MV-4-11 (cell line): ENCODE results near the gene PDLIM5.
"Not testable (repeated sequence)": the region's sequence is repeated elsewhere in the genome, so short reads cannot be mapped to it uniquely, and the experiment has no call there.

Experiments used
- DNase-seq: peaks from one replicate; lab custom pipeline; 2025; lab: John Stamatoyannopoulos, UW

PDLIM5 gene

DNA sequence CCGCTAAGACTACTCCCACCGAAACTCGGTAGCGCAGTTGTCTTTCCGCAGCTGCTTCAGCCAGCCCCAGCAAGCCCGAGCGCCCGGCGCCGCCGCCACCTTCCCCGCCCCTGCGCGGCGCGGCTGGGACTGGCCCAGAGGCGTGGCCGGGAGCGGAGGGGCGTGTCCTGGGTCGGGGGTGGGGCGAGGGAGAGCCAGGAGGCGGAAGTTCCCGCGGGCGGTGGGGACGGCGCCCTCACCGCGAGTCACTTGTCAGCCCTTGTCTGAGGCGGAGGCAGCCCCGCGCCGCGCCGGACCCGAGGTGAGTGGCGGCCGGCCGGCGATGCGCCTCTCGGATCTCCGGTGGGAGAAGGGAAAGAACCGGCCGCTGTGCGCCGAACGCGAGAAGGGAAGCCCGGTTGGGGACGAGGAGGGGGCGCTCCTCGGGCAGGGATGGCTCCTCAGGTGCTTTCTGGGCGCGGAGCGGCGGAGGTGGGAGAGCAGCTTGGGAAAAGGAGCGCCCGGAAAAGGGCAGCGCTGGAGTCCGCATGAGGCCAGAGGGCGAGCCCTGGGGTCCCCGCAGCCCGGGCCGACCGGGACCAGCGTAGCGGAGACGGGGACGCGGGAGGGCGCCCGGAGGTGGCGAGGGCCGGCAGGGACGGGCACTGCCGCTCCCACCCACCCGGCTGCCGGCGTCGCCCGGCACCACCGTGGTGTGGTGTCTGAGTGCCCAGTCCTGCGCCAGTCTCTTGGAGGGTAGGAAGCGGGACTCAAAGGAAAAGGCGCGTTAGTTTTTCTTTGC, at the start of gene PDLIM5:
Gene PDLIM5 (plus strand): TSS at position 248 of the 781 bp plus-strand sequence. CDS start 3,347 bp downstream, outside the sequence.
- peak; percentile 76 for DNase-seq

GRCh38 chr4:94402439-94402838, 49.3 kb upstream of the PDLIM5 start:
- DNase-seq = not testable (repeated sequence)

DNA sequence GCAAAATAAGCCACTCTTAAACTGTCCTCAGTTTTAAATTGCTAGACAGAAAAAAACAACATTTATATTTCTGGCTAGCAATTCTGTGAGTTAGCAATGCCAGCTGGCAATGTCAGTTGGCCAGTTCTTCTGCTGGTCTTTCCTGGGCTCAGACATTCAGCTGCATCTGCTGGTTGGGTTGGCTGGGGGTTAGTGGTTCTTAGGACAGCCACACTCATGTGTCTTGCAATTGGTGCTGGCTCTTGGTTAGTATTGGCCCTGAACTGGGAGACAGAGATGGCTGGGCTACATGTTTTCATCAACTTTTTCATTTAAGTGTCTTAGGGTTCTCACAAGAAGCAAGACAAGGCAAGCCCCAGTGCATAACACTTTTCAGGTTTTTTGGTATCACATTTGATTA, 48.0 kb upstream of the PDLIM5 start:
- no peak for DNase-seq

DNA sequence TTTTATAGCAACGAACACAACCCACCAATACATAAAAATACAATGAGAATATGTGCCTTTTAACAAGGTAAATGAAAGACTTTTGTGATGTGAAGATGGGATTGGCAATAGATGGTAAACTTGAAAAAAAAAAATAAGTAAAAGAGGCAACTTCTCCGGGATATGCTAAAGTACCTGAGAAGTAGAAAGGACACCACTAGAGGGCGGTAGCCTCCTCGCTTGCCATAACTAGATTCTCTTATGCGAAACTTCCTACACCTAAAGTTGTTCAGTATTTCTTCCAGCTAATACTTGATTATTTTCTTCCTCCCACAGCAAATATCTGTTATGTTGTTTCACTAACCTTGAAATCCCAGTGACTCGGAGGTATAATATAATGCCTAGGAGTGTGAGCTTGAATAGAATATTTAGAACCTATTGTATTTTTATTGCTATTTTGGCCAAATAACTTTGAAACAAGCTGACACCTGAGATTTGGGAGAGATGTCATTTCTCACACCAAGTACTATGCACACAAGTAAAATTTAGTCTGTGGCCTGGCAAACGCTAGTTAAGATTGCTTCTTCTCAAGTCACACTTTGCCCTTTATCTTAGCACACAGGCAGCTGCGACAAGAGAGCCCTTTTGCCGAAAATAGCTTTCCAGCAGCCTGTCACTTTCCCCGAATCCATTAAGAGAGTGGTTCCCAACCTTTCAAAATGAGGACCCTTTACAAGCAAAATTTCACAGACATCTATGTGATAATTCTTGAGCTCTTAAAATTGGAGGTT, 44.9 kb upstream of the PDLIM5 start:
- peak; percentile 69 for DNase-seq

- DNase-seq = no peak
Measured at GRCh38 chr4:94407846-94408245, 43.9 kb upstream of the PDLIM5 start.

- DNase-seq = no peak
Measured at GRCh38 chr4:94408549-94409374, 43.0 kb upstream of the PDLIM5 start.

DNA sequence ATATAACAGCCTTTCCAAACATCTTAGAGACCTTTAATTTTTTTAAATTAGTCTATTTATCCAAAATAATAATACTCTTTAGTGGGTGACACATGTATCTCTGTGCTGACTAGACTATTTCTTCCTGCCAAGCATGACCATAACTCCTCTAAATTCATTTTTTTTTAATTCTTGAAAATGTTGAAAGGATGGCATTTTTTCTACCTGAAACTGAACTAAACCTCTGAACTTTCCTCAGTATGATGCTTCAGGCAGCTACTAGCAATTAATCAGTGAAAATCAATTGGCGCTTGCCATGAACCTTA, 42.4 kb upstream of the PDLIM5 start:
- no peak for DNase-seq

DNA sequence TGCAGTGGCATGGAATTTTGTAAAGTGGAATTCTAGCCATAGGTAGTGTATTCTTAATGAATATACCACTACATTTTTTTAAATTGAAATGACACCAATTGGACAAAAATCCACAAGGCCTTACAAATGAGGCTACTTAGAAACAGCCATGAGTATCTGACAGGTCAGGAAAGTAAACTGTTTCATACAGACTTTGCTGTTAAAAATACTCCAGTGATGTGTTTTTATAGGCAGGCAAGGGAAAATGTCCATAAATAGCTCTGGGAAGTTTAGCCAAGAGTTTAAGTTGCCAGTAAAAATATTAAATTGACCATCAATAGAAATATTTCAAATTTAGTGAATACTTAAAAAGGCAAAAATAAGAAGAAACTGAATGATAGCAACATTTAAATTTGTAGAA, 41.8 kb upstream of the PDLIM5 start:
- DNase-seq = no peak

GRCh38 chr4:94410678-94411206, 41.0 kb upstream of the PDLIM5 start:
- no peak for DNase-seq

GRCh38 chr4:94411296-94411695, 40.4 kb upstream of the PDLIM5 start:
- DNase-seq = no peak

GRCh38 chr4:94412019-94412657, 39.6 kb upstream of the PDLIM5 start:
- DNase-seq = no peak

DNA sequence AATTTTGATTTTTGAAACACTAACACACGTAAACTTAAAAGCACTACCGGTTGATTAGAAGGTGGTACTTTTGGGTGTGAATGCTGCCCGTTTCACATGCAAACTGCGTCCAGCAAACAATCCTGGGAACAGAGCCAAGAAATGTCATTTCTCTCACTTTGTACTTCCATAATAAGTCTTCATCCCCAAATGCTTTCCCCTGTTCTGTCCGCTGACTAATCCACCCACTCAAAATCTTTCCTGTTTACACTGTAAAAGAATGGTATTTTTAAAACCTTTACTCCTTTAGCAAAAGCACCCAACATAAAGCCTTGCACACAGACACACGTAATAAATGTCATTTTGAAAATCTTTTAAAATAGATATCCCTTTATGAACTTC, 39.1 kb upstream of the PDLIM5 start:
- no peak for DNase-seq

- no peak for DNase-seq
Measured at GRCh38 chr4:94413085-94413840, 38.5 kb upstream of the PDLIM5 start.

DNA sequence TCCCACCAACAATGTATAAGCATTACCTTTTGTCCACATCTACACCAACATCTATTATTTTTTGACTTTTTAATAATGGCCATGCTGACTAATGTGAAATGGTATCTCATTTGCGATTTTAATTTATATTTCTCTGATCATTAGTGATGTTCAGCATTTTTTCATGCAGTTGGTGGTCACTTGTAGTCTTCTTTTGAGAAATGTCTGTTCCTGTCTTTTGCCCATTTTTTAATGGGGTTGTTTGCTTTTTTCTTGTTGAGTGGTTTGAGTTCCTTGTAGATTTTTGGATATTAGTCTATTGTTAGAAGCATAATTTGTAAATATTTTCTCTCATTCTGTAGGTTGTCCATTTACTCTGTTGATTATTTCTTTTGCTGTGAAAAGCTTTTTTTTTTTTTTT, 36.8 kb upstream of the PDLIM5 start:
- no peak for DNase-seq

- no peak for DNase-seq
Measured at GRCh38 chr4:94415448-94415847, 36.3 kb upstream of the PDLIM5 start.

DNA sequence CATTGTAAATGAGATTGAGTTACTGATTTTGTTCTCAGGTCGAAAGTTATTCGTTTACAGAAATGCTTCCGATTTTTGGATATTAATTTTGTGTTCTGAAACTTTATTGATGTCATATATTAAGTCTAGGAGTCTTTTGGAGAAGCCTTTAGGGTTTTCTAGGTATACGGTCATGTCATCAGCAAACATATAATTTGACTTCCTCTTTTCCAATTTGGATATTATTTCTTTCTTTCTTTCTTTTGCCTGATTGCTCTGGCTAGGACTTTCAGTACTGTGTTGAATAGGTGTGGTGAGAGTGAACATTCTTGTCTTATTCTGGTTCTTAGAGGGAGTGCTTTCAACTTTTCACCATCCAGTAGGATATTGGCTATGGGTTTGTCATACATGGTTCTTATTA, 35.4 kb upstream of the PDLIM5 start:
- DNase-seq = no peak

DNA sequence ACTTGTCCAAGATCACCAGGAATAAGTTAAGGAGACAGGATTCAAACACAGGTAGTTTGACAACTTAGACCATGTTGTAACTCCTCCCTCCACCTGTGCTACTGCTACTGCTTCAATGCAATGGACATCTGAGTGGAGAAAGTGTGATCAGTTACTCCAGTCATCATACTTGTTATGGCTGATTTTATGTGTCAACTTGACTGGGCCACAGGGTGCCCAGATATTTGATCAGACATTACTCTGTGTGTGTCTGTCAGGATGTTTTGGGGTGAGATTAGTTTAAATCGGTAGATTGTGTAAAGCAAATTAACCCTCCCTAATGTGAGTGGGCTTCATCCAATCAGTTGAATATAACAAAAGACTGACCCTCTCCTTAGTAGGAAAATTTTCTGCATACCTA, 34.8 kb upstream of the PDLIM5 start:
- DNase-seq = no peak

- no peak for DNase-seq
Measured at GRCh38 chr4:94419549-94419948, 32.2 kb upstream of the PDLIM5 start.

DNA sequence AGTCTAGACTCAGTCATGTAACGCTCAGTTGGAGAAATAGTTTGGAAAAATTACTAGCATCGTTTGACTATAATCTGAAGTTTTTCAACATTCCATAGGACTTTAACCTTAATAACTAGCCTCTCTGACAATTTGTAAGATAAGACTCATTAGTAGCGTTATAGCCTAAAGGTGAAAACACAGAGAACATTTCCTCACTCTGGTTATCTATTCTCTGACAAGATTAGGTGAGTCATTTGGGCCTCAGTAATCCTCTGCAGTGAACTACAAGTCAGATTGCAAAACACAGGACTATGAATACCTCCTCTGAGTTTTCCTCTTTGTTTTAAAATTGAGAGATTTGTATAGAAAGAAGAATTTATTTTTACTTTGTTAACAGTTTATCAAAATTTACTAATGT, 31.8 kb upstream of the PDLIM5 start:
- no peak for DNase-seq

DNA sequence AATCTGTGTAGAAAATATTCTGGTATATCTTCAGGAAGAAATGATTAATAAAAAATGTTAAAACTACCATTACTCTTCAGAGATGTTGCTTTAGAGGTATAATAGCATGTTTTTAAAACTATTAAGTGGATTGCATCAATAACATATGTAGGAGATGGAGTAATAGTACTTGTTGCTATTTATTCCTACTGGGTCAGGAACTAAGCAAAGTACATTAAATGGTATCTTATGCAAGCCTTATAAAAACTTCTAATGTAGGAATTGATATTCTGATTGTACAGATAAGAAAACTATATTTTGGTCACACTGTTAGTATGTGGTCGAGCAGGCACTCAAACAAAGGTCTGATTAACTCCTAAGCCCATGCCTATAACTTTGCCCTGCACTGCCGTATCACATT, 31.4 kb upstream of the PDLIM5 start:
- no peak for DNase-seq

- DNase-seq = no peak
Measured at GRCh38 chr4:94426783-94427182, 25.0 kb upstream of the PDLIM5 start.
